ENCODE results near the gene MSRB2.

The MSRB2 gene

DNA sequence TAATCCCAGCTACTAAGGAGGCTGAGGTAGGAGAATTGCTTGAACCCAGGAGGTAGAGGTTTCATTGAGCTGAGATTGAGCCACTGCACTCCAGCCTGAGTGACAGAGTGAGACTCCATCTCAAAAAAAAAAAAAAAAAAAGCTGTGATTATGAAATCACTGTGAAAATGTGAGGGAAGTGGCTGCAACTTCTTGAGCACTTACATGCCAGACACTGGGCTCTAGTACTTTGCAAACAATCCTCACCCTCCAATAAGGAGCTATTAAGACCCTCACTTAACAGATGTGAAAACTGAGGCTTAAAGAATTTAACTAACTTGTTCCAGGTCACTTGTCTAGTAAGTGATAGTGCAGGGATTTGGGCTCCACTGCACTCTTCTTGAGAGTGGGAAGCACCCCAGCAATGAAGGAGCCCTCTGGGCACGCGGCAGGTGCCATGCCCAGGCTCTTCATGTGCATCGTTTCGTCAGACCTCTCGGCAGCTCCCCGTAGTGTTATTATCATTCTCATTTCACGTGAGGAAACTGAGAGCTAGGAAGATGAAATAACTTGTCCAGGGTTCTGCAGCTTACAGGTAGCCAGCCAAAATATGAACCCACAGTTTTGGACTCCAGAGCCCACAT lies 19.0 kb downstream of the MSRB2 start:
- no peak for DNase-seq

DNA sequence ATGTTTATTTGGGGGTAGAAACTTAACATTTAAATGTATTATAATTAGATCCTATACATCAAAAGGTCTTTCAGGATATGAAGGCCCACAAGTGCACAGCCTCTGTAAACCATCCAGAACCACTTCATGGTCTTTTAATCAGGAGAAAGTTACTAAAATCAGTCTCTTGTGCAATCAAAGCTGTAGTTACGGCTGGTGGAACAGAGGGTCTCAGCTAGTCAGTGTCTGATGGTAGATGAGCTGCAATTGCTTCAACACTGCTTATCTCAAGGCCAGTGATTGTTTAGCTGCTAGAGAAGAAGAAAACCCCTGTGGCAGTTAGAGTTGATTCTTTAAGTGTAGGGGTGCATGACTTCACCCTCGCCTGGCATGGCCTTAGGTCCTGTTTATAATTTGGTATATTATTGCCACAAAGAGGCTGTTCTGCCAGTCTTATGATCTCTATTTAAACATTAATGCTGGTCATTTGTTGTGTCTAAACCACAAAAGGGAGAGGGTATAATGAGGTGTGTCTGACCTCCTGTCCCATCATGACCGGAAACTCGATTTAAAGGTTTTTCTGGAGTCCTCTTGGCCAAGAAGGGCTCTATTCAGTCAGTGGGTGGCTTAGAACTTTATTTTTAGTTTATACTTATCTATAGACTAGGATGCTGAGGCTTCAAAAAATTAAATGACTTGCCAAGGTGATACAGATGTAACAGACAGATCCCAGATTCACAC lies 21.3 kb downstream of the MSRB2 start:
- no peak for DNase-seq

DNA sequence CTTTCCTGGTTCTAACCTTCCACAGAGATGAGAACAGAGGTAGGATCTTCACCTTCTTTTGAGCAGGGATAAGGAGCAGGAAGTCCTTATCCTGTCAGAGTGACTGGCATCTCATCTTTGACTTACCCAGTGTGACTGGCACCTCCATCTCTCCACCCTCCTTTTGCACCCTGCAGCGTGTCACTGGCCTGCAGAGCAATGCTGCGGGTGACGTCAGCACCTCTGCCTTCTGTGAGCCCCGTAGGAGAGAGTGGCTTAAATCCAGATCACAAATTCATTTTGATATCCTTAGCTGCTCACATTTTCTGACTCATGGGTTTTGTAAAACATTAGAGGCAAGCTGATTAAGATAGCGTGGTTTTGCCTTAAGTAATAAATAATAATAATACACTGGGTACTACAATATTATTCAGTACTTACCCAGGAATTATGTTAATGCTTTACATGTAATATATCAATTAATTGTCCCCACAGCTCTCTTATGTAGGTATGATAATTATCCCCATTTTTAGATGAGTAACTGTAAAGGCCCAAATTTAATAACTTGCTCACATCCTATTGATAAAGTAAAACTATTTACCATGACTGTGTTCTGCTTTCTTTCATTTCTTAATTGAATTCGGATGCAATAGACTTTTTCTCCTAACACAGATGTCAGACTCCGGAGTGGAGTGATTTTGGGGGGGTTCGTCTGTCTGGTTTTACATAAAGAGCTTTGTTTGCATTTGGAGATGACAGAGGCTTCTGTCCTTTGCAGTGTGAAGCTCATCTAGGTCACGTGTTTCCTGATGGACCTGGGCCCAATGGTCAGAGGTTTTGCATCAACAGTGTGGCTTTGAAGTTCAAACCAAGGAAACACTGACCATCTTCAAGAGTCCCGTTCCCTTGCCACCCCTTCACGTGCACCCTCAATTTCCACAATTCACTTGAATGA lies 24.9 kb downstream of the MSRB2 start:
- DNase-seq: no peak

DNA sequence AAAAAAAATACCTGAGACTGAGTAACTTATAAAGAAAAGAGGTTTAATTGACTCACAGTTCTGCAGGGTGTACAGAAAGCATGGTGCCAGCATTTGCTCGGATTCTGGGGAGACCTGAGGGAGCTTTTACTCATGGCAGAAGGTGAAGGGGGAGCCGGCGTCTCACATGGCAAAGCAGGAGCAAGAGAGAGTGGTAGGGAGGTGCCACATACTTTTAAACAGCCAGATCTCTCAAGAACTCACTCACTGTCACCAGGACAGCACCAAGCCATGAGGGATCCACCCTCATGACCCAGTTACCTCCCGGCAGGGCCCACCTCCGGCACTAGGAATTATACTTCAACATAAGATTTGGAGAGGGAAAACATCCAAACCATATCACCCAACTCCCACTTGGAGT lies 25.8 kb downstream of the MSRB2 start:
- DNase-seq: no peak

GRCh38 chr10:23136462-23136861 lies 41.1 kb downstream of the MSRB2 start:
- no peak for DNase-seq

DNA sequence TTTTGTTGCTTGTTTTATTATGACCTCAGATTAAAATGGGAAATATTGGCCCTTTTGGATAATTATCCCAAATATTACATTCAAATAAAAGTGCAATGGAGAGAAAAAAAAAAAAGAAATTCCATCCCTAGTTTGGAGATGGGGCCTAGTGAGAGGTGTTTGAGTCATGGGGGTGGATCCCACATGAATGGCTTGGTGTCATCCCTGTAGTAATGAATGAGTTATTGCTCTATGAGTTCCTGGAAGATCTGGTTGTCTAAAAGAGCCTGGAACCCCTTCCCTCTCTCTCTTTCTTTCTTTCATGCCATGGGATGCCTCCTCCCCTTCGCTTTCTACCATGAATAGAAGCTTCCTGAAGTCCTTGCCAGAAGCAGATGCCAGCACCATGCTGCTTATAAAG lies 44.3 kb downstream of the MSRB2 start:
- DNase-seq: no peak

- DNase-seq: no peak
These were observed 46.6 kb downstream of the MSRB2 start for GRCh38 chr10:23141995-23142394.

GRCh38 chr10:23146258-23146657 lies 50.9 kb downstream of the MSRB2 start:
- no peak for DNase-seq

GRCh38 chr10:23147035-23147434 lies 51.7 kb downstream of the MSRB2 start:
- no peak for DNase-seq

DNA sequence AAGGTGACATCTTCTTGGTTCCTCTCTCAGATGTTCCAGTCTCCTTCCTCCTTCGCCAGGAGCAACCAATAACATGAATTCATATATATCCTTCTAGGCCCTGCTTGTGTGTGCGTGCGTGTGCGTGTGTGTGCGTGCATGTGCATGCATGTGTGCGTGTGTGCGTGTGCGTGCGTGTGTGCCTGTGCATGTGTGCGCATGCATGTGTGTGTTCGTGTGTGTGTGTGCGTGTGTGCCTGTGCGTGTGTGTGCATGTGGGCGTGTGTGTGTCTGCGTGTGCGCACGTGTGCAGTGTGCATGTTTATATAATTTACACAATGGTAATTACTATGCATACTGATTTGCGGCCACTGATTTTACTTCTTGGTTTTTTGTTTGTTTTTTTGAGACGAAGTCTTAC lies 52.8 kb downstream of the MSRB2 start:
- no peak for DNase-seq

DNA sequence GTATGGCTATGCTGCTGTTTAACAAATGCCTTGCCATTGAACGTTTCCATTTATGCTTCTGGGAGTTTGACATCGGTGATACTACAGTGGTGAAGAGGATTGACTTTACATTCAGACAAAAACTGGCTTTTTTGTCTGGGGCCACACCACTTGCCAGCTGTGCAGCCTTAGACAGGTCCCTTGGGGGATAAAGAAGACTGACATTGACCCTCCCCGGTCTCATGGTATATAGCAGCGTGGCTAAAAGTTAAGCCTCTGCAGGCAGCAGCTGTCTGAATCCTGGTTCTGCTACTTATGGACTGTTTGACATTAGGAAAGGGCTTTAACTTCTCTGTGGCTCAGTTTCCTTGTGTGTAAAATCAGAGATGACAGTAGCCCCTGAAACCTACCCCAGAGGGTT lies 54.7 kb downstream of the MSRB2 start:
- no peak for DNase-seq

GRCh38 chr10:23150610-23151009 lies 55.2 kb downstream of the MSRB2 start:
- DNase-seq: no peak

DNA sequence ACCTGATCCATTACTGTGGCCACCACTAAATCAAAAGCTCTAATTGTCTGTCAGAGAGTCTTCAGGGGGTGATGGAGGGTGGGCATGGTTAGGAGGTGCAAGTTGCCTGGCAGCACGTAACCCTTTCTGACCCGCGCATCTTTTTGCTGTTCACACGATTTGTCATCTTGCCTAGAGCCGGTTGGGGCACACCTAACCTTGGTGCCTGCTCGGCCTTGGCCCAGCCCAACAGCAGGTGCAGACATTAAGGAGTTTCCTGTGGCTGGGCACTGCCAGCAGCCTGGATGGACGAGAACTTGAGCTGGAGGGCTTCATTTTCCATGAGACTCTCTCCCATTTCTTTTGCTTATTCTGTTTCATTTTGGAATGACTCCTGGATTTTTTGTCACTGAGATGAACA lies 55.7 kb downstream of the MSRB2 start:
- DNase-seq: no peak

- DNase-seq: no peak
These were observed 59.8 kb downstream of the MSRB2 start for GRCh38 chr10:23155169-23155568.

DNA sequence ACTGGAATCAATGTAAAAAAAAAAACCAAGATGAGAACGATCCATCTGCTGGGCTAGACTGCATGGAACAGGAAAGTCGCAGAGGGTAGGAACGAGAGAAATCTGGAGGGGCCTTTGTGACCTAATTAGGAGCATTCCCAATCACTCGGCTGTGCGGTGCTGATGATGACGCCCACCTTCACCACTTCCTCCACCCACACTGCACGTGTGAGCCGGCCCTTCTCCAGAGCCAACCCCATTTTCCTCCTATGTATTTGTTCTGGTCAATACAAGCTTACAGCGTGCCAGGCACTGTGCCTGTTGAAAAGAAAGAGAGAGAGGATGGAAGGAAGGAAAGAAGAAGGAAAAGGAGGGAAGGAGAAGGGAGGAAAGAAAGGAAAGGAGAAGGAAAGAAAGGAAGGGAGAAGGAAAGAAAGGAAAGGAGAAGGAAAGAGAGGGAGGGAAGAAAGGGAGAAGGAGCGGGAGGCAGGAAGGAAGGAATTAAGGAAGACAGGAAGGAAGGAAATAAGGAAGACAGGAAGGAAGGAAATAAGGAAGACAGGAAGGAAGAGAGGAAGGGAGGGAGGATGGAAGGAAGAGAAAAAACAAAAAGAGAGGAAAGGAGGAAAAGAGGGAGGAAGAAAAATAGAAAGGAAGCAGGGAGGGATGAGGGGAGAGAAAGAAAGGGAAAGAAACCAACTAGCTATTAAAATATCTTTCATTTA lies 61.2 kb downstream of the MSRB2 start:
- no peak for DNase-seq

DNA sequence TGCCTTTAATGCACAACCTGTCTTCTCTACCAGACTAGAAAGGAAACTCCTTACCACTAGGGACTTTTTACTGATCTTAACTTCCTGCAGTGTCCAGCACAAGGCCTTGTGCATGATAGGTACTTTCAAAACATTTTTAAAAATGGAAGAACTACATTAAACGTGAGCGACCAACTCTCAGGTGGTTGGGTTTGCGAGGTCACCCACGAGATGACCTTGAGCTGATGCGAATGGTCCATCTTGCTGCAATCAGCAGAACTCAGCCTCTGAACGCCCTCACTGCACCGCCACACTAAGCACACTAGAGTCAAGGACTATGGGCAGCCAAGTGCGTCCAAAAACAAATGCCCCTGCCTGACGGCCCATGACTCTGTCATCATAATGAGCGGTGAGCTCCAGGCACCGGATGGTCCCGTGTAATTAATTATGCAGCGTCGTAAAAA lies 61.9 kb downstream of the MSRB2 start:
- no peak for DNase-seq

GRCh38 chr10:23157691-23158369 lies 62.5 kb downstream of the MSRB2 start:
- no peak for DNase-seq

DNA sequence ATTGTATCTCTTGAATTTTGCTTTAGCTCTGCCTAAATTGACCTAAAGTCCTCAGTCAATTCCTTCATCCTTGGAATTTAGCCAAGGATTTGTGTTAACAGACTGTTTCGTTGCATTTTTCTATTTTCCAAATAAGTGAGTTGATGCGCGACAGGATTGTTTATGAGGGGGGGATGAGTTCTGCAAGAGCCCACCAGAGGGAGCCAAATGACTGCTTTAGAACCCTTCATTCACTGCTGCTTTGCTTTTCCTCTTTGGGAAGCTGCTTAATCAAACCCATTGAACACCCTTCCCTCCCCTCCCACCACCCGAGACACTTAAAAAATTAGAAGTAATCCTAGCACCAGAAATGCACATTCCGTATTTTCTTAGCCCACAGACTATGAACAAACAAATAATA lies 63.0 kb downstream of the MSRB2 start:
- DNase-seq: no peak

DNA sequence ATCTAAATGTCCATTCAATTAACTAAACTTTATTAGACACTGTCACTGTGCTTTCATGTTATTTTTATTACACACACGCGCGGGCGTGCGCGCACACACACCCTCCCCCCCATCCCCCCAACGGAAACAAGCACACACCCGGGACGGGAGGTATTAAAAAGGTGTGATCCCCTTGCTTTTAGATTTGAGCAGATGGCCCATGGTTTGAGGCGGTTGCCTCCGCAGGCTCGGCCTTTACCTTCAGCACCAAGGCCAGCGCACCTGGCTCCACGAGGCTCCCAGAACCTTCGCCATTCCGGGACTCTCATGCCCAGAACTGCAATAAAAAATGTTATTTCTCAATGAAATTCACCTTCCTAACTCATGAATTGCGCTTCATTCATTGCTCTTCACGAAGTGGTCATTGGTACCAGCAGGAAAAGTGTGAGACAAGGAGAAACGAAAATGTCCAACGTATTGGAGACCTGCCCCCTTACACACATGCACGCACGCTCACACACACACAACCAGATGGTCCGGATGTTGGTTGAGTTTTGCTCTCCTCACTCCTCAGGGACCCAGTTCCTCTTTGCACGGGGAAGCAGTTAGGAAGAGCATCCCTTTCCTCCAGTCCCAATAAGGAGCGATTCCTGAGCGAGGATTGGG lies 76.0 kb downstream of the MSRB2 start:
- DNase-seq: no peak

Data from activated effector memory CD4-positive, alpha-beta T cell treated with Interleukin-2 at 50 U/mL for 16 hours (primary cell).